ENCODE measurements around the gene CACNB2.
"Not testable (repeated sequence)": the region's sequence is repeated elsewhere in the genome, so short reads cannot be mapped to it uniquely, and the experiment has no call there.

The CACNB2 gene

DNA sequence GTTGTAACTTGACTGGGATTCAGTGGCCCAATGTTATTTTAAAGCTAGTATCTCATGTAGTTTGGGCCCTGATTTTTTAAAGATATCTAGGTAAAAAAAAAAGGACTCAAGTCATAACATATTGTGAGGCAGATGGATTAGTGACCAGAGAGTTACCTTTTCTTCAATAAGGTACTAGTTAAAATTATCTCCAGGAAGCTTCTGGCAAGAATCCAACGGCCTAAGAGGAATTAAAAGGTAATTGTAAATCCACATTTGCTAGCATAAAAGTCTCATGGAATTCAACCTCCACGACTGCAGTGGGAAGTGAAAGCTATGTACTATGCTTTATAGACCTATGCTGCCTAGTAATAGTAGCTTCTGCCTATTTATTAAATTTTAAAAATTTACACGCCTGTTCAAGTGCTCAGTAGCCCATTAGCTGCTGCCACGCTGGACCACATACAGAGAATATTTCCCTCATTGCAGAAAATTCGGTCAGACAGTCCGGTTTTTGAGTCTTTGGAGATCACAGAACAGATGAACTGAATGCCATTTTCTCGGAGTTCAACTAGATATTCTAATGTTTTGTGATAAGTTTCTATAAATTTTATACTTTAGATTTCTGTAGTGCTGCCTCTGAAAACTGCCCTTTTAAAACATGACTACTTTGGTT lies 392.8 kb downstream of the CACNB2 start:
- no peak for DNase-seq

DNA sequence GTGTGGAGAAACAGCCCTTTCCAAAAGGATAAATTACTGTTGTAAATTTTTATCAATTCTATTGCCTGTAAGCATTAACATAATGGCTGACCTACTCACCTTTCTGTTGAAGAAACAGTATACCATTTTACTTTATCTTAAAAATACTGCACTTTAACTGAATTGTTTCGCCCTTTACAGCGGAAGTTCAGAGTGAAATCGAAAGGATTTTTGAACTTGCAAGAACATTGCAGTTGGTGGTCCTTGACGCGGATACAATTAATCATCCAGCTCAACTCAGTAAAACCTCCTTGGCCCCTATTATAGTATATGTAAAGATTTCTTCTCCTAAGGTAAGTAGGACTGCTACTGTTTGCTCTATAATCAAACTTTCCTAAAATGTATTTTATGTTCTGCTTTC lies 393.7 kb downstream of the CACNB2 start:
- DNase-seq = no peak

DNA sequence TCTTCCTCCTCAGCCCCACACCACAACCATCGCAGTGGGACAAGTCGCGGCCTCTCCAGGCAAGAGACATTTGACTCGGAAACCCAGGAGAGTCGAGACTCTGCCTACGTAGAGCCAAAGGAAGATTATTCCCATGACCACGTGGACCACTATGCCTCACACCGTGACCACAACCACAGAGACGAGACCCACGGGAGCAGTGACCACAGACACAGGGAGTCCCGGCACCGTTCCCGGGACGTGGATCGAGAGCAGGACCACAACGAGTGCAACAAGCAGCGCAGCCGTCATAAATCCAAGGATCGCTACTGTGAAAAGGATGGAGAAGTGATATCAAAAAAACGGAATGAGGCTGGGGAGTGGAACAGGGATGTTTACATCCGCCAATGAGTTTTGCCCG lies 399.1 kb downstream of the CACNB2 start:
- no peak for DNase-seq

DNA sequence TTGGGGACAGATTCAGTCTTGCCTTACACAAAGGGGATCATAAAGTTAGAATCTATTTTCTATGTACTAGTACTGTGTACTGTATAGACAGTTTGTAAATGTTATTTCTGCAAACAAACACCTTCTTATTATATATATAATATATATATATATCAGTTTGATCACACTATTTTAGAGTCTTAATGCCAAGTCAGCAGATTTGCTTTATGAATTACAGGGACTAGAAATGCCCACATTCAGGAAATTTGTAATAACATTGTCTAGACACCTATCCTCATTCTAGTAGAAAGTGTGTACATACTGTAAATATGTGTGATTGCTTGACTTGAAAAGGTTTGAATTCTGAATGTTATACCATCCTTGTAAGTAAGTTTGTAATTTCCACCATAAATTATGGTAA lies 400.0 kb downstream of the CACNB2 start:
- DNase-seq = no peak

DNA sequence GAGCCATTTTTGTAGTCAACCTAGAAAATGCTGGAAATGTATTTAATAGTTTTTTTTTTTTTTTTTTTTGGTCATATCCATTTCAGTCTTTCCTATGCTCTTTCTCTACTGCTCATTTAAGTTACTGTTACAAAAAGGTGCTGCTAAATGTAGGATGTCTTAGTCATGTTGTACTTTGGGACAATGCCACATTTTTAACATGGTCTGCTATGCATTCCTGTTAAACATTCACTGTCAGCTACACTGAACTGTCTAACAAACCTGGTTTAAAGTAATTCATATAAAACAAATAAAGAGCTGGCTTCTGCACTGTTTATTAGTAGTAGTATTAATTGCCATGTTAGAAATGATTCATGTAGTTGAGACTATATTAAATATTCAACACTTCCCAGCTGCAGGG lies 402.6 kb downstream of the CACNB2 start:
- DNase-seq = no peak

DNA sequence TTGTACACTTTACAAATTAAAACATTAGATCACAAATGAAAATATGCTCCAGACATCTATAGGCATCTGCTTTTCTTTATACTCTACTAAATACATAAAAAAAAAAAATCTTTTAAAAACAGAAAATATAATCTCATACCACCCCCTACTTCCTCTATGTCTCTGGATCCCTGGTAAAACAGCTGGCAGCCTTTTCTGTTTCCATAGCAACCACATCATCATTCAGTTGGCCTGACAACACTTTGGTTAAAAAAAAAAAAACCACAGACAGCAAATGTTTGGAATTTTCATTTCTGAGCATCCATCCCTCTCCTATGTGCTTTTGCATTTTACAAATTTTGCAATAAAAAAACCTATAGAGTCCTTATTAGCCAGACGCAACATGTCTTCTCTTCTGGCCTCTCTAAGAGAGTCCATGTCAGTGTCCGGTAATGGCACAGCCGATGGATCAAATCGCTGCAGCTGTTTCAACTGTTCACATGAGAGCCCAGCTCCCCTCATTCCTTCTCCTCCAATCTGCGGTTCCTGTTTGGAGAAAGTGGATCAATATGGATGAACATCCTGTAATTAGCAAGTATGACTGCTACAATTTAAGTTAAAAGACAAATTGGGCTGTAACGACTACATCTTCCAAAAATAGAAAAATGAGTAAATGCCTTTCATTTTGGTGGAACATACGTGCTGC lies 405.5 kb downstream of the CACNB2 start:
- DNase-seq = no peak

DNA sequence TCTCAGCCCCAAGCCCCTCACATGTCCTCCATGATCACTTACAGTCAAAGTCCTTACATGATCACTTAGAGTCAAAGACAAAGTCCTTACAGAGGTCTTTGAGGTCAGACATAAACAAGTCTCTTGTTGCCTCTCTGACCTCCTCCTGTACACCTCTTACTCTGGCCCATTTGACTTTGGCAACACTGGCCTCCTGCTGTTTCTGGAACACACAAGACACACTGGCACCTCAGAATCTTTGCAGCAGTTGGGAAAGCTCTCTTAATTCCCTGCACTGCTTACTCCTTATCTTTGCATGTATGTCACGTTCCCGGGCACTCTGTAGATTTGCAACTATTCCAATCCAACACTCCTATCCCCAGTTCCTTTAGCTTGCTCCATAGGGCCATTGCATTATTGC lies 408.9 kb downstream of the CACNB2 start:
- DNase-seq = no peak

DNA sequence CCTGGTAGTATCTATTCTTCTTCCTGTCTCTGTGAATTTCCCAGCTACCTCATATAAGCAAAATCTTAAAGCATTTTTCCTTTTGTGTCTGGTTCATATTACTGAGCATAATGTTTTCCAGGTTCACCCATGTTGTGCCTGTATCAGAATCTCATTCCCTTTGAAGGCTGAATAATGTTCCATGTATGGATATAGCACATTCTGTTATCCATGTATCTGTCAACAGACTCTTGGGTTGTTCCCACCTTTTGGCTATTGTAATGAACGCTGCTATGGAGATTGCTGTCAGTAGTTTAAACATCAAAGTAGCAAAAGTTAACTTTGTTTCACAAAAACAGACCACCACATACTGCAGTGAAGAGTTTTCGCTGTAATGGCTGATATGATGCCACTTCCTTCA lies 411.2 kb downstream of the CACNB2 start:
- DNase-seq = no peak

DNA sequence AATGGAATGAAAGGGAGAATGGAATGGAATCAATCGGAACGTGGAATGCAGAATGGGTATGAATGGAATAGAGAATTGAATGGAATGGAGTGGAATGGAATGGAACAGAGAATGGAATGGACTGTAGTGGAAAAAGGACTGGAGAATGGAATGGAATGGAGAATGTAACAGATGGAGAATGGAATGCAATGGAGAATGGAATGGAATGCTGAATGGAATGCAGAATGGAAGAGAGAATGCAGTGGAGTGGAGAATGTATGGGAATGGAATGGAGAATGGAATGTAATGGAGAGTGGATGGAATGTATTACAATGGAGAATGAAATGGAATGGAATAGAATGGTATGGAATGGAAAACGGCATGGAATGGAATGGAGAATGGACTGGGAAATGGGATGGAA lies 414.3 kb downstream of the CACNB2 start:
- DNase-seq = no peak

DNA sequence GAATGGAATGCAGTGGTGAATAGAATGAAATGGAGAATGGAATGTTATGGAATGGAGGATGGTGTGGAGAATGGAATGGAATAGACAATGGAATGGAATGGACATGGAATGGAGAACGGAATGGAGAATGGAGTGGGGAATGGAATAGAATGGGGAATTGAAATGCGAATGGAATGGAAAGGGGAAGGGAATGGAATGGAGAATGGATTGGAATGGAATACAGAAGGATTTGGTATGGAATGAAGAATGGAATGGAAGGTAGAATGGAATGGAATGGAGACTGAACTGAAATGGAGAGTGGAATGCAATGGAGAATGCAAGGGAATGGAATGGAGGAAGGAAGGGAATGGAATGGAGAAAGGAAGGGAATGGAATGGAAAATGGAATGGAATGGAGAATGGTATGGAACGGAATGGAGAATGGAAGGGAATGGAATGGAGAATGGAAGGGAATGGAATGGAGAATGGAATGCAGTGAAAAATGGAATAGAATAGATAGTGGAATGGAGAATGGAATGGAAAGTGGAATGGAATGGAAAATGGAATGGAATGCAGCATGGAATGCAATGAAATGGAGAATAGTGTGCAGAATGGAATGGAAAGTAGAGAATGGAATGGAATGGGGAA lies 416.4 kb downstream of the CACNB2 start:
- DNase-seq = no peak

DNA sequence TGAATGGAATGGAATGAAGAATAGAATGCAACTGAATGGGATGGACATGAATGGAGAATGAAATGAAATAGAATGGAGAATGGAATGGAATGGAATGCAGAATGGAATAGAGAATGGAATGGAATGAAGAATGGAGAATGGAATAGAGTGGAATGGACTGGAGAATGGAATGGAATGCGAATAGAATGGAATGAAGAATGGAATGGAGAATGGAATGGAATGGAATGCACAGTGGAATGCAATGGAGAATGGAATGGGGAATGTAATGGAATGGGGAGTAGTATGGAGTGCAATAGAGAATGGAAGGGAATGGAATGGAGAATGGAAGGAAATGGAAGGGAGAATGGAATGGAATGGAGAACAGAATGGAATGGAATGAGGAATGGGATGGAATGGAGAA lies 417.7 kb downstream of the CACNB2 start:
- no peak for DNase-seq

DNA sequence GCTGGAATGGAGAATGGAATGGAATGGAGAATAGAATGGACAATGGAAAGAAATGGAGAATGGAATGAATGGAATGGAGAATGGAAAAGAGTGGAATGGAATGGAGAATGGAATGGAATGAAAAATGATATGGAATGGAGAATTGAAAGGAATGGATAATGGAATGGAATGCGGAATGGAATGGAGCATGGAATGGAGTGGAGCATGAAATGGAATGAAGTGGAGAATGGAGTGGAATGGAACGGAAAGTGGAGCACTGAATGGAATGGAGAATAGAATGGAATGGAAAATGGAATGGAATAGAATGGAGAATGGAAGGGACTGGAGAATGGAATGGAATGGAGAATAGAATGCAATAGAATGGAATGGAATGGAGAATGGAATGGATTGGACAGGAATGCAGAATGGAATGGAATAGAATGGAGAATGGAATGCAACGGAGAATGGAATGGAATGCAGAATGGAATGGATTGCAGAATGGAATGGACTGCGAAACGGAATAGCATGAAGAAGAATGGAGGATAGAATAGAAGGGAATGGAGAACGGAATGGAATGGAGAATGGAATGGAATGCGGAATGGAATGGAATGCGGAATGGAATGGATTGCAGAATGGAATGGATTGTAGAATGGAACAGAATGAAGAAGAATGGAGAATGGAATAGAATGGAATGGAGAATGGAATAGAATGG lies 421.8 kb downstream of the CACNB2 start:
- no peak for DNase-seq

DNA sequence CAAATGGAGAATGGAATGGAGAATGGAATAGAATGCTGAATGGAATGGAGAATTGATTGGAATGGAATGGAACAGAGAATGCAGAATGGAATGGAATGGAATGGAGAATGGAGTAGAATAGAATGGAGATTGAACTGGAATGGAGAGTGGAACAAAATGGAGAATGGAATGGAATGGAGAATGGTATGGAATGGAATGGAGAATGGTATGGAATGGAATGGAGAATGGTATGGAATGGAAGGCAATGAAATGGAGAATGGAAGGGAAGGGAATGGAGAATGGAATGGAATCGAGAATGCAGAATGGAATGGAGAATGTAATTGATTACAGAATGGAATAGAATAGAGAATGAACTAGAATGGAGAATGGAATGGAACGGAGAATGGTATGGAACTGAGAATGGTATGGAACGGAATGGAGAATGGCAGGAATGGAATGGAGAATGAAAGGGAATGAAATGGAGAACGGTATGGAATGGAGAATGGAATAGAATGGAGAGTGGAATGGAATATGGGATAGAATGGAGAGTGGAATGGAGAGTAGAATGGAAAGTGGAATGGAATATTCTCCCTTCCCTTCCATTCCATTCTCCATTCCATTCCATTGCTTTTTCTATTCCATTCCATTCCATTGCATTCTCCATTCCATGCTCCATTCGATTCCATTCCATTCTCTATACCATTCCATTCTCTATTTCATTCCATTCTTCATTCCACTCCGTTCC lies 422.9 kb downstream of the CACNB2 start:
- no peak for DNase-seq

DNA sequence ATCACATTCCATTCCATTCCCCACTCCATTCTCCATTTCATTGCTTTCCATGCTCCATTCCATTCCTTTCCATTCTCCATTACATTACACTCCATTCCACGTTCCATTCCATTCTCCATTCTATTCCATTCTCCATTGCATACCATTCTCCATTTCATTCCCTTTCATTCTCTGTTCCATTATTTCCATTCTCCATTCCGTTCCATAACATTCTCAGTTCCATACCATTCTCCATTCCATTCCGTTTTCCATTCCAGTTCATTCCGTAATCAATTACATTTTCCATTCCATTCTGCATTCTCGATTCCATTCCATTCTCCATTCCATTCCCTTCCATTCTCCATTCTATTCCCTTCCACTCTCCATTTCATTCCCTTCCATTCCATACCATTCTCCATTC lies 424.8 kb downstream of the CACNB2 start:
- DNase-seq = no peak

DNA sequence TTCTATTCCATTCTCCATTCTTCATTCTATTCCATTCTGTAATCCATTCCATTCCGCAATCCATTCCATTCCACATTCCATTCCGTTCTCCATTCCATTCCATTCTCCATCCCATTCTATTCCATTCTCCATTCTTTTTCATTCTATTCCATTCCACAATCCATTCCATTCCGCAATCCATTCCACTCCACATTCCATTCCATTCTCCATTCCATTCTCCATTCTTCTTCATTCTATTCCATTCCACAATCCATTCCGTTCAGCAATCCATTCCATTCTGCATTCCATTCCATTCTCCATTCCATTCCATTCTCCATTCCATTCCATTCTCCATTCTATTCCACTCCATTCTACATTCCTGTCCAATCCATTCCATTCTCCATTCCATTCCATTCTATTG lies 426.0 kb downstream of the CACNB2 start:
- no peak for DNase-seq

DNA sequence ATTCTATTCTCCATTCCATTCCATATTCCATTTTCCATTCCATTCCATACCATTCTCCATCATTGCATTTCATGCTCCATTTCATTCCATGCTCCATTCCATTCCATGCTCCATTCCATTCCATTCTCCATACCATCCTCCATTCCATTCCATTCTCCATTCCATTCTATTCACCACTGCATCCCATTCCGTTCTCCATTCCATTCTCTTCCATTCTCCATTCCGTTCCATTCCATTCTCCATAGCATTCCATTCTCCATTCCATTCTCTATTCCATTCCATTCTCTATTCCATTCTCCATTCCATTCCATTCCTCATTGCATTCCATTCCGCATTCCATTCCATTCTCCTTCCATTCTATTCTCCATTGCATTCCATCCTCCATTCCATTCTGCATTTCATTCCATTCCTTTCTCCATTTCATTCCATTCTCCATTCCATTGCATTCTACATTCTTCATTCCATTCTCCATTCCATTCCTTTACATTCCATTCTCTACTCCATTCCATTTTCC lies 427.2 kb downstream of the CACNB2 start:
- no peak for DNase-seq

DNA sequence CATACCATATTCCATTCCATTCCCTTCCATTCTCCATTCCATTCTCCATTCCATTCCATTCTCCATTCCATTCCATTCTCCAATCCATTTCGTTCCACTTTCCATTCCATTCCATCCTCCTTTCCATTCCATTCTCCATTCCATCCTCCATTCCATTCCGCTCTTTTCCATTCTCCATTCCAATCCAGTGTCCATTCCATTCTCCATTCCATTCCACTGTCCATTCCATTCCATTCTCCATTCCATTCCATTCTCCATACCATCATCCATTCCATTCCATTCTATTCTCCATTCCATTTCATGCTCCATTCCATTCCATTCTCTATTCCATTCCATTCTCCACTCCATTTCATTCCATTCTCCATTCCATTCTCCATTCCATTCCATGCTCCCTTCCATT lies 430.2 kb downstream of the CACNB2 start:
- DNase-seq = not testable (repeated sequence)

DNA sequence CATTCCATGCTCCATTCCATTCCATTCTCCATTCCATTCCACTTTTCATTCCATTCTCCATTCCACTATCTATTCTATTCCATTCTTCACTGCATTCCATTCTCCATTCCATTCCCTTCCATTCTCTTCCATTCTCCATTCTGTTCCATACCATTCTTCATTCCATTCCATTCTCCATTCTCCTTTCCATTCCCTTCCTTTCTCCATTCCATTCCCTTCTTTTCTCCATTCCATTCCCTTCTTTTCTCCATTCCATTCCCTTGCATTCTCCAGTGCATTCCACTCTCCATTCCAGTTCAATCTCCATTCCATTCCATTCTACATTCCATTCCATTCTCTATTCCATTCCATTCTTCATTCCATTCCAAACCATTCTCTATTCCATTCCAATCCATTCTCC lies 430.9 kb downstream of the CACNB2 start:
- no peak for DNase-seq

DNA sequence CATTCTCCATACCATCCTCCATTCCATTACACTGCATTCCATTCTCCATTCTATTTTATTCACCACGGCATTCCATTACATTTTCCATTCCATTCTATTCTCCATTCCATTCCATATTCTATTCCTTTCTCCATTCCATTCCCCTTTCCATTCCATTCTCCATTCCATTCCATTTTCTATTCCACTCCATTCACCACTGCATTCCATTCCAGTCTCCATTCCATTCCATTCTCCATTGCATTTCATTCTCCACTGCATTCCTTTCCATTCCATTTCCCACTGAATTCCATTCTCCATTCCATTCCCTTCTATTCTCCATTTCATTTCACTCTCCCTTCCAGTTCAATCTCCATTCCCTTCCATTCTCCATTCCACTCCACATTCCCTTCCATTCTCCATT lies 431.6 kb downstream of the CACNB2 start:
- no peak for DNase-seq

DNA sequence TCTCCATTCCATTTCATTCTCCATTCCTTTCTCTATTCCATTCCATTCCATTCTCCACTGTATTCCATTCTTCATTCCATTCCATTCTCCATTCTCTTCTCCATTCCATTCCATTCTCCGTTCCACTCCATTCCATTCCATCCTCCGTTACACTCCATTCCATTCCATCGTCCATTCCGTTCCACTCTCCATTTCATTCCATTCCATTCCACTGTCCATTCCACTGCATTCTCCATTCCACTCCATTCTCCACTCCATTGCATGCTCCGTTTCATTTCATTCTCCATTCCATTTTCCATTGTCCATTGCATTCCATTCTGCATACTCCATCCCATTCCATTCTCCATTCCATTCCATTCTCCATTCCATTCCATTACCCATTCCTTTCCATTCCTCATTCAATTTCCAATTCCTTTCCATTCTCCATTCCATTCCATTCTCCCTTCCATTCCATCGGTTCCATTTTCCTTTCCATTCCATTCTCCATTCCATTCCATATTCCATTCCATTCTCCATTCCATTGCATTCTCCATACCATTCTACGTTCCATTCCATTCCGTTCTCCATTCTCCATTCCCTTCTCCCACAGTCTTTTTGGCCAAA lies 432.8 kb downstream of the CACNB2 start:
- no peak for DNase-seq

DNA sequence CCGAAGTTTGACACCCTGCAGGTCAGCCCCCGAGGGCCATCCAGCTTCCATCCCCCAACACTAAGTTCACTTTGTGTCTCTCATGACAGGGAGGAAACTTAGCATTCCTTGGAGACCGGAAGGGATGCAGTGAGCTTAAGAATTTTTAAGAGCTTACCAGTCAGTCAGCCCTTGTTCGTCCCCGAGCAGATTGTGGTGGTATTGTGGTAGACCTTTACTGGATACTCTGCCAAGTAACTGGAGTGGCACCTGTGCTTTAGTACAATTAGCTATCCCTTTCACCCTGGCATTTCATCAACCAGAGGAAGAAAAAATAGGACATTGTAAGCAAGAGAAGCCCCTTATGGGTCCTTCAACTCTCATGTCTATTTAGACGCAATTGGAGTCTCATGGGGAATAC lies 436.4 kb downstream of the CACNB2 start:
- DNase-seq = no peak

DNA sequence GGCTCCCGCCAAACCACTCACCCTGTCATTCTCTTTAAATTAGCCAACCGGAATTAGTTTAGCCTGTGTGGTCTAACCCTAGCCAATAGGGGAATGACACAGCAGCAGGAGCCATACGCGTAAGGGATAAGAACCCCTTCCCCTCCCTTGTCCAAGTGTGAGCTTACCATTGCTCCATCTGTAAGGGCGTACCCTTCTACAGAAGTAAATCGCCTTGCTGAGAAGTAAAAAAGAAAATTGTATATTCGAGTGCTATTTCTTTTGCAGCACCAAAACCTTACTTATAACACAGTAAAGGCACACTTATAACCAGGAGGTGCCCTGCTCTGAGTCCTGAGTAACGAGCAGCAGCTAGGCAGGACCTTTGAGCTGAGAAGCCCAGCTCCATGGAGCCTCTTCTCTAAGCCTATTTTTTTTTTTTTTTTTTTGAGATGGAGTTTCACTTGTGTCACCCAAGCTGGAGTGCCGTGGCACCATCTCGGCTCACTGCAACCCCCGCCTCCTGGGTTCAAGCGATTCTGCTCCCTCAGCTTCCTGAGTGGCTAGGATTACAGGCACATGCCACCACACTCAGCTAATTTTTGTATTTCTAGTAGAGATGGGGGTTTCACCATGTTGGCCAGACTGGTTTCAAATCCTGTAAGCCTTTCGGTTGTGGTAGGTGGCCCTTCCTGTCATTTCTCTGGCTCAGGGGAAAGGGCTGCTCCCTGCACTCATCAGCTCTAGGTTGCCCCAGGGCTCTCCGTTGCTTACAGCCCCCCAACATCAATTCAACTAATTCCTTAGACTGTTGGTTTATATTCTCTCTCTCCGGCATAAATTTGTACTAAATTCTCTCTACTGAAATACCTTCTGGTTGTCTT lies 437.8 kb downstream of the CACNB2 start:
- no peak for DNase-seq
